HCT116 (cell line): Measurements from ENCODE around the gene CLEC2B. TPM values are rescaled to one million over a fixed set of nuclear protein-coding genes. Genes with fewer than 3 reads are reported as not detected.

Experiments
- ATAC-seq: fragments of 200-7000 bp; cut with Tn5 transposase; 2 replicates; pipeline ENCODE4 v1.9.1; 2020; ENCODE audit warnings: mild to moderate bottlenecking, moderate library complexity
- BruUV-seq: library from RNA; stranded (reverse); fragments of 400-500 nt; replicated peaks from 2 replicates; lab custom pipeline; 2021; lab: Mats Ljungman, UMichigan
- CTCF ChIA-PET: fragments of 300-600 bp; sonication (Branson Sonifier 250); formaldehyde crosslinking; loops from one replicate; lab custom pipeline; 2021; ENCODE audit warnings: antibody characterized with exemption; lab: Charles Lee
- POLR2A ChIA-PET: fragments of 300-600, 350-600 bp; sonication (Branson Sonifier 250); formaldehyde crosslinking; loops from one replicate; lab custom pipeline; 2021; ENCODE audit warnings: antibody characterized with exemption; lab: Charles Lee
- RAD21 ChIA-PET, 2 experiments: fragments of 300-600 bp; sonication (Branson Sonifier 250); formaldehyde crosslinking; loops; one replicate each; lab custom pipeline; 2023; ENCODE audit warnings: low total read pairs in 2 of 2; ENCODE audit not compliant: uncharacterized antibody in 2 of 2, unreplicated experiment in 2 of 2, low non-redundant PET in 1 of 2; lab: Charles Lee
- DNase-seq: peaks from one replicate; pipeline ENCODE4 v3.0.0-alpha.2; 2010; ENCODE audit warnings: low read depth, low spot score
- H2AFZ ChIP-seq: fragments of 200-600 bp; shearing (Covaris generic), sonication (generic); 2 replicates; pipeline ENCODE4 v1.6.1; 2017; ENCODE audit warnings: low read depth, mixed run types, mixed read lengths, antibody characterized with exemption, low read length; ENCODE audit not compliant: poor library complexity, severe bottlenecking
- H3K27ac ChIP-seq: 2 replicates; pipeline ENCODE4 v1.5.1; 2012; ENCODE audit warnings: low read depth, low read length
- H3K27me3 ChIP-seq: fragments of 200-600 bp; sonication (generic); 2 replicates; pipeline ENCODE4 v1.6.1; 2016; ENCODE audit warnings: mixed run types, low read length, mixed read lengths; ENCODE audit not compliant: insufficient read depth
- H3K36me3 ChIP-seq, 2 experiments: fragments of 200-500 bp in 1 of 2; fragments of 200-600 bp in 1 of 2; sonication (Bioruptor generic) in 1 of 2; sonication (generic) in 1 of 2; 2 replicates each; pipeline versions ENCODE4 v1.5.1 to v1.6.1; 2014 to 2016; ENCODE audit warnings: low read length in 2 of 2, inconsistent platforms in 1 of 2, mixed read lengths in 1 of 2, mixed run types in 1 of 2; ENCODE audit not compliant: insufficient read depth in 2 of 2, control insufficient read depth in 1 of 2
- H3K4me1 ChIP-seq, 2 experiments: fragments of 200-600 bp in 1 of 2; sonication (generic) in 1 of 2; 2 replicates each; pipeline versions ENCODE4 v1.5.1 to v1.6.1; 2012 to 2017; ENCODE audit warnings: low read length in 2 of 2, inconsistent platforms in 1 of 2, mild to moderate bottlenecking in 1 of 2, mixed read lengths in 1 of 2, mixed run types in 1 of 2, moderate library complexity in 1 of 2; ENCODE audit not compliant: insufficient read depth in 2 of 2, control insufficient read depth in 1 of 2
- H3K4me2 ChIP-seq: fragments of 200-600 bp; sonication (generic); 2 replicates; pipeline ENCODE4 v1.6.1; 2017; ENCODE audit warnings: mixed run types, low read length, mixed read lengths
- H3K4me3 ChIP-seq, 2 experiments: fragments of 200-600 bp in 1 of 2; sonication (generic) in 1 of 2; replicated peaks in 1 of 2; 2 replicates each; pipeline ENCODE4 v1.5.1; 2011 to 2016; ENCODE audit warnings: low read length in 2 of 2, control low read depth in 1 of 2, low read depth in 1 of 2, mild to moderate bottlenecking in 1 of 2, mixed read lengths in 1 of 2, mixed run types in 1 of 2
- H3K79me2 ChIP-seq: fragments of 200-600 bp; sonication (generic); 2 replicates; pipeline ENCODE4 v1.6.1; 2017; ENCODE audit warnings: mild to moderate bottlenecking, mixed run types, low read length, moderate library complexity, mixed read lengths; ENCODE audit not compliant: insufficient read depth
- H3K9ac ChIP-seq: fragments of 200-600 bp; sonication (generic); 2 replicates; pipeline ENCODE4 v1.6.1; 2016; ENCODE audit warnings: low read length, mixed read lengths
- H3K9me2 ChIP-seq: fragments of 200-600 bp; sonication (generic), shearing (Covaris generic); 2 replicates; pipeline ENCODE4 v1.6.1; 2017; ENCODE audit warnings: mixed run types, mild to moderate bottlenecking, moderate library complexity; ENCODE audit not compliant: insufficient read depth
- H3K9me3 ChIP-seq, 2 experiments: fragments of 200-500 bp in 1 of 2; fragments of 200-600 bp in 1 of 2; sonication (Bioruptor generic) in 1 of 2; sonication (generic) in 1 of 2; 2 replicates each; pipeline ENCODE4 v1.6.1; 2014 to 2017; ENCODE audit warnings: low read length in 2 of 2, mixed read lengths in 2 of 2, inconsistent platforms in 1 of 2, low read depth in 1 of 2, mild to moderate bottlenecking in 1 of 2, mixed run types in 1 of 2, moderate library complexity in 1 of 2; ENCODE audit not compliant: control insufficient read depth in 1 of 2, insufficient read depth in 1 of 2
- H4K20me1 ChIP-seq: fragments of 200-600 bp; sonication (generic), shearing (Covaris generic); 2 replicates; pipeline ENCODE4 v1.6.1; 2017; ENCODE audit warnings: mixed run types, mild to moderate bottlenecking, moderate library complexity; ENCODE audit not compliant: insufficient read depth
- CBX3 ChIP-seq: IDR thresholded peaks from 2 replicates; pipeline ENCODE4 v1.6.1; 2012; ENCODE audit warnings: low read depth
- CEBPB ChIP-seq: IDR thresholded peaks from 2 replicates; pipeline ENCODE4 v1.6.1; 2012; ENCODE audit warnings: low read depth
- EGR1 ChIP-seq: IDR thresholded peaks from 2 replicates; pipeline ENCODE4 v1.6.1; 2012; ENCODE audit warnings: low read depth
- ELF1 ChIP-seq: IDR thresholded peaks from 2 replicates; pipeline ENCODE4 v1.6.1; 2012; ENCODE audit warnings: low read depth, borderline replicate concordance
- EZH2phosphoT487 ChIP-seq: fragments of 200-600 bp; IDR thresholded peaks from 2 replicates; pipeline ENCODE4 v1.6.1; 2018; ENCODE audit warnings: antibody characterized with exemption, borderline replicate concordance
- FOSL1 ChIP-seq: IDR thresholded peaks from 2 replicates; pipeline ENCODE4 v1.6.1; 2012; ENCODE audit warnings: low read depth
- JUND ChIP-seq: IDR thresholded peaks from 2 replicates; pipeline ENCODE4 v1.6.1; 2012
- RAD21 ChIP-seq: IDR thresholded peaks from 2 replicates; pipeline ENCODE4 v1.6.1; 2012; ENCODE audit warnings: low read depth, mild to moderate bottlenecking
- REST ChIP-seq: IDR thresholded peaks from 2 replicates; pipeline ENCODE4 v1.6.1; 2012; ENCODE audit warnings: low read depth
- SIN3A ChIP-seq: IDR thresholded peaks from 2 replicates; pipeline ENCODE4 v1.6.1; 2012; ENCODE audit warnings: low read depth
- SRF ChIP-seq: IDR thresholded peaks from 2 replicates; pipeline ENCODE4 v1.6.1; 2012; ENCODE audit warnings: low read depth
- TCF7L2 ChIP-seq: IDR thresholded peaks from 2 replicates; pipeline ENCODE4 v1.7.0; 2011; ENCODE audit warnings: borderline replicate concordance, inconsistent platforms; ENCODE audit not compliant: insufficient read depth, insufficient read length; ENCODE audit errors: extremely low read depth
- YY1 ChIP-seq: IDR thresholded peaks from 2 replicates; pipeline ENCODE4 v1.6.1; 2011; ENCODE audit warnings: low read length, low read depth, moderate library complexity, mild to moderate bottlenecking; ENCODE audit not compliant: insufficient replicate concordance; ENCODE audit errors: extremely low read depth
- ZBTB33 ChIP-seq: IDR thresholded peaks from 2 replicates; pipeline ENCODE4 v1.6.1; 2011; ENCODE audit warnings: mild to moderate bottlenecking, low read length, moderate library complexity; ENCODE audit not compliant: insufficient replicate concordance; ENCODE audit errors: extremely low read depth
- intact Hi-C: fragments of 100-400 bp; cut with micrococcal nuclease; formaldehyde crosslinking; loops from 2 replicates; pipeline ENCODE4 v1.10.0; 2022
- total RNA-seq: library from RNA; stranded (reverse); gene quantifications from one replicate; pipeline ENCODE4 v1.2.1, GENCODE V29; 2021; ENCODE audit not compliant: unreplicated experiment

The CLEC2B gene
- total RNA-seq, 1 experiment from 2014 or later = not detected

DNA sequence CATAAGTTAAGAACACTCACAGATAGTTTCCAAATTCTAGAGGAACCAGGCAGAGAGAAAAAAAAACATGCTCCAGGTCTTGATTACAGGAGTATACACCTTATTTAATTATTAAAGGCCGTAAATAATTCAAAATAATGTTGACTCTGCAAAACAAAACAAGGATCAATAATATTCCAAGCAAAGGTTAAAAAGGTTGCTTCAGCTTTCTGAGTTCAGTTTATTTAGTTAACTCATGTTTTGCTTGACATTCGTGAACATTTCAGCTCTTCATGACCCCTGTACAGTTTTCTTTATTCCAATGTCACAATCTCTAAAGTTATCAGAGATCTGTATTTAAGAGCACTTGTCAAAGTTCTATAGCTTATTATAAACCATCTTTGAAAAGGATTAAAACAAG lies 31.8 kb upstream of the CLEC2B start:
- Histone ChIP-seq H3K36me3 (no peaks in the 10 kb centered on the region), H3K9me2 (no peaks in the 10 kb centered on the region), H2AFZ (no peak overlapping the region), H3K9ac (no peak overlapping the region), H3K27ac (no peak overlapping the region), H3K27me3 (peaks cover 26% of the 10 kb centered on the region), H3K4me2 (no peak overlapping the region), H3K4me3 (no peak overlapping the region), H3K79me2 (no peaks in the 10 kb centered on the region), H4K20me1 (no peaks in the 10 kb centered on the region), H3K9me3 (no peaks in the 10 kb centered on the region; a peak in 1 of 4 replicates), H3K4me1 (no peaks in the 10 kb centered on the region)
- POLR2A ChIA-PET = no interaction called here
- DNase-seq (no peak), ATAC-seq (no peak)
- intact Hi-C loops = no loop called here
- TF ChIP-seq ZBTB33 (no peak), CBX3 (no peak), EGR1 (no peak)
- CTCF ChIA-PET = no interaction called here
- RAD21 ChIA-PET = no interaction called here
- no TSS peak for BruUV-seq

DNA sequence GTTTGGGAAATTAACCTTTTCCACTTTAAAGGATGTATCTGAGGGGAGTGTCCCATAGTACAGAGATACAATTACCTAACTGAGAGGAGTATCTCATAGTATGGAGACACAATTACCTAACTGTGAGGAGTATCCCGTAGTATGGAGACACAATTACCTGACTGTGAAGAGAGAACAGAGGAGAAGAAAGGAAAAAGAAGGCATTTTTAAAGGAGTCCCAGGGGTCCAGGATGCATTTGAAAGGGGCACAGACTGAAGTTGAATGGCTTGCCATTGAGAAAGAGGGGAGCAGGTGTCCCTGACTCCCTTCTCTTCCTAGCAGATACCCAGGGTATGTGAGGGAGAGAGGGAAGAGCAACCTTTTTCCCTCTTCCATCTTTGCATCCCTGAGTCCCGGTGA lies 30.1 kb upstream of the CLEC2B start:
- no TSS peak for BruUV-seq
- CTCF ChIA-PET = no interaction called here
- RAD21 ChIA-PET = no interaction called here
- TF ChIP-seq YY1 = no peak
- TF ChIP-seq RAD21 = no peak
- TF ChIP-seq EZH2phosphoT487 = no peak
- TF ChIP-seq TCF7L2 = no peak
- no peak for TF ChIP-seq ZBTB33
- no peak for TF ChIP-seq REST
- TF ChIP-seq ELF1 = no peak
- no peak for TF ChIP-seq CEBPB
- no peak for TF ChIP-seq FOSL1
- TF ChIP-seq SRF = no peak
- no peak for TF ChIP-seq SIN3A
- TF ChIP-seq JUND = no peak

More for the DNA sequence above, 30.1 kb upstream of the CLEC2B start:
- no peaks in the 10 kb centered on the region for H3K79me2 ChIP-seq
- no peak overlapping the region for H2AFZ ChIP-seq
- H3K27ac ChIP-seq = no peak overlapping the region
- POLR2A ChIA-PET = no interaction called here
- H3K4me3 ChIP-seq = no peak overlapping the region
- no peak overlapping the region for H3K9ac ChIP-seq
- no peaks in the 10 kb centered on the region; a peak in 1 of 4 replicates for H3K9me3 ChIP-seq
- intact Hi-C loops = no loop called here
- no peaks in the 10 kb centered on the region for H4K20me1 ChIP-seq
- peaks cover 35% of the 10 kb centered on the region for H3K27me3 ChIP-seq
- H3K36me3 ChIP-seq = no peaks in the 10 kb centered on the region
- H3K4me1 ChIP-seq = no peaks in the 10 kb centered on the region
- H3K4me2 ChIP-seq = no peak overlapping the region
- H3K9me2 ChIP-seq = no peaks in the 10 kb centered on the region
- DNase-seq (no peak), ATAC-seq (no peak)
